GM23338 (cell line): ENCODE results near the gene KMT2C. TPM values are rescaled to one million over a fixed set of nuclear protein-coding genes. Genes with fewer than 3 reads are reported as not detected.

Experiments
- ATAC-seq: fragments of 200-7000 bp; cut with Tn5 transposase; 3 replicates; pipeline ENCODE4 v1.9.1; 2020
- DNase-seq: peaks from one replicate; pipeline ENCODE4 v3.0.0-alpha.2; 2015; ENCODE audit warnings: low spot score
- H2AFZ ChIP-seq: fragments of 200-600 bp; sonication (generic); 2 replicates; pipeline ENCODE4 v1.8.0; 2016; ENCODE audit warnings: antibody characterized with exemption, mild to moderate bottlenecking, moderate library complexity
- H3F3A ChIP-seq: fragments of 200-600 bp; sonication (generic); replicated peaks from 2 replicates; pipeline ENCODE4 v1.8.0; 2017; ENCODE audit warnings: antibody characterized with exemption, mixed run types, low read depth
- H3K27ac ChIP-seq: fragments of 200-600 bp; sonication (generic); 2 replicates; pipeline ENCODE4 v1.6.1; 2016; ENCODE audit warnings: low read depth
- H3K27me3 ChIP-seq: fragments of 200-600 bp; sonication (generic); 2 replicates; pipeline ENCODE4 v1.8.0; 2016; ENCODE audit warnings: mild to moderate bottlenecking, mixed run types, moderate library complexity; ENCODE audit not compliant: insufficient read depth
- H3K36me3 ChIP-seq: fragments of 200-600 bp; sonication (generic); 2 replicates; pipeline ENCODE4 v1.8.0; 2016; ENCODE audit warnings: mild to moderate bottlenecking; ENCODE audit not compliant: insufficient read depth
- H3K4me1 ChIP-seq: fragments of 200-600 bp; sonication (generic); 2 replicates; pipeline ENCODE4 v1.8.0; 2016; ENCODE audit warnings: mild to moderate bottlenecking, moderate library complexity; ENCODE audit not compliant: insufficient read depth
- H3K4me2 ChIP-seq: fragments of 200-600 bp; sonication (generic); 2 replicates; pipeline ENCODE4 v1.7.1; 2017; ENCODE audit warnings: mixed run types
- H3K4me3 ChIP-seq: fragments of 200-600 bp; sonication (generic); 2 replicates; pipeline ENCODE4 v1.6.1; 2016; ENCODE audit warnings: mixed run types
- H3K79me2 ChIP-seq: fragments of 200-600 bp; sonication (generic); replicated peaks from 2 replicates; pipeline ENCODE4 v1.8.0; 2017; ENCODE audit warnings: mild to moderate bottlenecking; ENCODE audit not compliant: insufficient read depth
- H3K9me2 ChIP-seq: fragments of 200-600 bp; sonication (generic); 2 replicates; pipeline ENCODE4 v1.8.0; 2017; ENCODE audit not compliant: insufficient read depth
- H4K20me1 ChIP-seq: fragments of 200-600 bp; sonication (generic); replicated peaks from 2 replicates; pipeline ENCODE4 v1.8.0; 2017; ENCODE audit warnings: mild to moderate bottlenecking; ENCODE audit not compliant: insufficient read depth
- H3K27ac Mint-ChIP-seq: 2 replicates; pipeline ENCODE4 v1.8.0; 2020; ENCODE audit warnings: inconsistent platforms, mild to moderate bottlenecking, moderate library complexity, mixed read lengths
- H3K27me3 Mint-ChIP-seq: 3 replicates; pipeline ENCODE4 v1.8.0; 2022; ENCODE audit warnings: low read depth, mild to moderate bottlenecking, moderate library complexity, mixed read lengths, inconsistent platforms; ENCODE audit not compliant: insufficient read depth, poor library complexity
- H3K36me3 Mint-ChIP-seq: 3 replicates; pipeline ENCODE4 v1.8.0; 2021; ENCODE audit warnings: low read depth, mild to moderate bottlenecking, inconsistent platforms, moderate library complexity, mixed read lengths
- H3K4me1 Mint-ChIP-seq: 3 replicates; pipeline ENCODE4 v1.8.0; 2020; ENCODE audit warnings: mild to moderate bottlenecking, inconsistent platforms, mixed read lengths
- H3K4me3 Mint-ChIP-seq: 3 replicates; pipeline ENCODE4 v1.8.0; 2021; ENCODE audit warnings: moderate library complexity, mild to moderate bottlenecking, inconsistent platforms, mixed read lengths
- H3K9me3 Mint-ChIP-seq: 3 replicates; pipeline ENCODE4 v1.8.0; 2020; ENCODE audit warnings: moderate library complexity, mild to moderate bottlenecking, inconsistent platforms, mixed read lengths
- CREB1 ChIP-seq: fragments of 250-450 bp; sonication (Bioruptor Pico); IDR thresholded peaks from 2 replicates; pipeline ENCODE4 v1.5.0; 2020; ENCODE audit warnings: low read depth, mild to moderate bottlenecking, moderate library complexity
- EZH2 ChIP-seq: fragments of 200-600 bp; sonication (generic); IDR thresholded peaks from one replicate; pipeline ENCODE4 v1.8.0; 2017; ENCODE audit warnings: antibody characterized with exemption, mild to moderate bottlenecking, low read depth; ENCODE audit not compliant: unreplicated experiment
- EZH2phosphoT487 ChIP-seq: fragments of 200-600 bp; sonication (generic); IDR thresholded peaks from one replicate; pipeline ENCODE4 v1.8.1; 2018; ENCODE audit warnings: antibody characterized with exemption; ENCODE audit not compliant: unreplicated experiment
- JUNB ChIP-seq: IDR thresholded peaks from one replicate; pipeline ENCODE4 v1.6.1; 2016; ENCODE audit warnings: antibody characterized with exemption; ENCODE audit not compliant: unreplicated experiment
- NANOG ChIP-seq: IDR thresholded peaks from 2 replicates; pipeline ENCODE4 v1.6.1; 2016; ENCODE audit warnings: antibody characterized with exemption, borderline replicate concordance
- POLR2AphosphoS5 ChIP-seq: IDR thresholded peaks from 2 replicates; pipeline ENCODE4 v1.6.1; 2016; ENCODE audit warnings: antibody characterized with exemption, low read depth
- STAT1 ChIP-seq: IDR thresholded peaks from one replicate; pipeline ENCODE4 v1.6.1; 2016; ENCODE audit warnings: antibody characterized with exemption; ENCODE audit not compliant: unreplicated experiment
- ZNF114 ChIP-seq: fragments of 250-450 bp; sonication (Bioruptor Pico); IDR thresholded peaks from 2 replicates; pipeline ENCODE4 v1.5.0; 2020; ENCODE audit warnings: mild to moderate bottlenecking, moderate library complexity
- ZNF331 ChIP-seq: fragments of 250-450 bp; sonication (Bioruptor Pico); IDR thresholded peaks from 2 replicates; pipeline ENCODE4 v1.5.0; 2020; ENCODE audit warnings: low read depth, mild to moderate bottlenecking, moderate library complexity
- polyA plus RNA-seq: library from polyadenylated mRNA; unstranded; fragments of >200 nt; fragmentation: Nextera tagmentation; extraction: Ambion mirVana; gene quantifications from 2 replicates; pipeline ENCODE4 v1.2.1, GENCODE V29; 2016
- total RNA-seq: library from RNA; depleted of rRNA; stranded (reverse); fragments of >200 nt; shearing (Covaris generic); gene quantifications from 2 replicates; pipeline ENCODE4 v1.2.3, GENCODE V29; 2014
- TF ChIP-seq, protein P1 (sequence below): IDR thresholded peaks from 2 replicates; pipeline ENCODE4 v1.6.1; 2016; ENCODE audit warnings: antibody characterized with exemption
- TF ChIP-seq, protein P2 (sequence below): IDR thresholded peaks from one replicate; pipeline ENCODE4 v1.6.1; 2018; ENCODE audit warnings: antibody characterized with exemption; ENCODE audit not compliant: unreplicated experiment
- TF ChIP-seq, protein P3 (sequence below): fragments of 250-450 bp; sonication (Bioruptor Pico); IDR thresholded peaks from 2 replicates; pipeline ENCODE4 v1.5.0; 2020; ENCODE audit warnings: mild to moderate bottlenecking, moderate library complexity
- TF ChIP-seq, protein P4 (sequence below), 2 experiments: fragments of 200-600 bp in 1 of 2; sonication (generic) in 1 of 2; conservative IDR thresholded peaks; 2 replicates each; pipeline versions ENCODE4 v1.5.1 to v1.6.1; 2016 to 2017; ENCODE audit warnings: antibody characterized with exemption in 2 of 2, low read depth in 2 of 2, mild to moderate bottlenecking in 2 of 2, moderate library complexity in 1 of 2

The KMT2C gene
- total and polyA plus RNA-seq, 2 experiments from 2014 or later, result 11.4 to 39.0 TPM

- ATAC-seq (no peak), DNase-seq (no peak)
- TF ChIP-seq, protein P1, sequence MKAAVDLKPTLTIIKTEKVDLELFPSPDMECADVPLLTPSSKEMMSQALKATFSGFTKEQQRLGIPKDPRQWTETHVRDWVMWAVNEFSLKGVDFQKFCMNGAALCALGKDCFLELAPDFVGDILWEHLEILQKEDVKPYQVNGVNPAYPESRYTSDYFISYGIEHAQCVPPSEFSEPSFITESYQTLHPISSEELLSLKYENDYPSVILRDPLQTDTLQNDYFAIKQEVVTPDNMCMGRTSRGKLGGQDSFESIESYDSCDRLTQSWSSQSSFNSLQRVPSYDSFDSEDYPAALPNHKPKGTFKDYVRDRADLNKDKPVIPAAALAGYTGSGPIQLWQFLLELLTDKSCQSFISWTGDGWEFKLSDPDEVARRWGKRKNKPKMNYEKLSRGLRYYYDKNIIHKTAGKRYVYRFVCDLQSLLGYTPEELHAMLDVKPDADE, result no peak
- TF ChIP-seq ZNF331 (no peak), NANOG (no peak), STAT1 (no peak), ZNF114 (CRISPR knock-in tag) (no peak), EZH2 (no peak), JUNB (no peak), EZH2phosphoT487 (no peak), POLR2AphosphoS5 (no peak), CREB1 (CRISPR knock-in tag) (no peak)
- TF ChIP-seq, protein P2, sequence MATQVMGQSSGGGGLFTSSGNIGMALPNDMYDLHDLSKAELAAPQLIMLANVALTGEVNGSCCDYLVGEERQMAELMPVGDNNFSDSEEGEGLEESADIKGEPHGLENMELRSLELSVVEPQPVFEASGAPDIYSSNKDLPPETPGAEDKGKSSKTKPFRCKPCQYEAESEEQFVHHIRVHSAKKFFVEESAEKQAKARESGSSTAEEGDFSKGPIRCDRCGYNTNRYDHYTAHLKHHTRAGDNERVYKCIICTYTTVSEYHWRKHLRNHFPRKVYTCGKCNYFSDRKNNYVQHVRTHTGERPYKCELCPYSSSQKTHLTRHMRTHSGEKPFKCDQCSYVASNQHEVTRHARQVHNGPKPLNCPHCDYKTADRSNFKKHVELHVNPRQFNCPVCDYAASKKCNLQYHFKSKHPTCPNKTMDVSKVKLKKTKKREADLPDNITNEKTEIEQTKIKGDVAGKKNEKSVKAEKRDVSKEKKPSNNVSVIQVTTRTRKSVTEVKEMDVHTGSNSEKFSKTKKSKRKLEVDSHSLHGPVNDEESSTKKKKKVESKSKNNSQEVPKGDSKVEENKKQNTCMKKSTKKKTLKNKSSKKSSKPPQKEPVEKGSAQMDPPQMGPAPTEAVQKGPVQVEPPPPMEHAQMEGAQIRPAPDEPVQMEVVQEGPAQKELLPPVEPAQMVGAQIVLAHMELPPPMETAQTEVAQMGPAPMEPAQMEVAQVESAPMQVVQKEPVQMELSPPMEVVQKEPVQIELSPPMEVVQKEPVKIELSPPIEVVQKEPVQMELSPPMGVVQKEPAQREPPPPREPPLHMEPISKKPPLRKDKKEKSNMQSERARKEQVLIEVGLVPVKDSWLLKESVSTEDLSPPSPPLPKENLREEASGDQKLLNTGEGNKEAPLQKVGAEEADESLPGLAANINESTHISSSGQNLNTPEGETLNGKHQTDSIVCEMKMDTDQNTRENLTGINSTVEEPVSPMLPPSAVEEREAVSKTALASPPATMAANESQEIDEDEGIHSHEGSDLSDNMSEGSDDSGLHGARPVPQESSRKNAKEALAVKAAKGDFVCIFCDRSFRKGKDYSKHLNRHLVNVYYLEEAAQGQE, result no peak
- TF ChIP-seq, protein P3, sequence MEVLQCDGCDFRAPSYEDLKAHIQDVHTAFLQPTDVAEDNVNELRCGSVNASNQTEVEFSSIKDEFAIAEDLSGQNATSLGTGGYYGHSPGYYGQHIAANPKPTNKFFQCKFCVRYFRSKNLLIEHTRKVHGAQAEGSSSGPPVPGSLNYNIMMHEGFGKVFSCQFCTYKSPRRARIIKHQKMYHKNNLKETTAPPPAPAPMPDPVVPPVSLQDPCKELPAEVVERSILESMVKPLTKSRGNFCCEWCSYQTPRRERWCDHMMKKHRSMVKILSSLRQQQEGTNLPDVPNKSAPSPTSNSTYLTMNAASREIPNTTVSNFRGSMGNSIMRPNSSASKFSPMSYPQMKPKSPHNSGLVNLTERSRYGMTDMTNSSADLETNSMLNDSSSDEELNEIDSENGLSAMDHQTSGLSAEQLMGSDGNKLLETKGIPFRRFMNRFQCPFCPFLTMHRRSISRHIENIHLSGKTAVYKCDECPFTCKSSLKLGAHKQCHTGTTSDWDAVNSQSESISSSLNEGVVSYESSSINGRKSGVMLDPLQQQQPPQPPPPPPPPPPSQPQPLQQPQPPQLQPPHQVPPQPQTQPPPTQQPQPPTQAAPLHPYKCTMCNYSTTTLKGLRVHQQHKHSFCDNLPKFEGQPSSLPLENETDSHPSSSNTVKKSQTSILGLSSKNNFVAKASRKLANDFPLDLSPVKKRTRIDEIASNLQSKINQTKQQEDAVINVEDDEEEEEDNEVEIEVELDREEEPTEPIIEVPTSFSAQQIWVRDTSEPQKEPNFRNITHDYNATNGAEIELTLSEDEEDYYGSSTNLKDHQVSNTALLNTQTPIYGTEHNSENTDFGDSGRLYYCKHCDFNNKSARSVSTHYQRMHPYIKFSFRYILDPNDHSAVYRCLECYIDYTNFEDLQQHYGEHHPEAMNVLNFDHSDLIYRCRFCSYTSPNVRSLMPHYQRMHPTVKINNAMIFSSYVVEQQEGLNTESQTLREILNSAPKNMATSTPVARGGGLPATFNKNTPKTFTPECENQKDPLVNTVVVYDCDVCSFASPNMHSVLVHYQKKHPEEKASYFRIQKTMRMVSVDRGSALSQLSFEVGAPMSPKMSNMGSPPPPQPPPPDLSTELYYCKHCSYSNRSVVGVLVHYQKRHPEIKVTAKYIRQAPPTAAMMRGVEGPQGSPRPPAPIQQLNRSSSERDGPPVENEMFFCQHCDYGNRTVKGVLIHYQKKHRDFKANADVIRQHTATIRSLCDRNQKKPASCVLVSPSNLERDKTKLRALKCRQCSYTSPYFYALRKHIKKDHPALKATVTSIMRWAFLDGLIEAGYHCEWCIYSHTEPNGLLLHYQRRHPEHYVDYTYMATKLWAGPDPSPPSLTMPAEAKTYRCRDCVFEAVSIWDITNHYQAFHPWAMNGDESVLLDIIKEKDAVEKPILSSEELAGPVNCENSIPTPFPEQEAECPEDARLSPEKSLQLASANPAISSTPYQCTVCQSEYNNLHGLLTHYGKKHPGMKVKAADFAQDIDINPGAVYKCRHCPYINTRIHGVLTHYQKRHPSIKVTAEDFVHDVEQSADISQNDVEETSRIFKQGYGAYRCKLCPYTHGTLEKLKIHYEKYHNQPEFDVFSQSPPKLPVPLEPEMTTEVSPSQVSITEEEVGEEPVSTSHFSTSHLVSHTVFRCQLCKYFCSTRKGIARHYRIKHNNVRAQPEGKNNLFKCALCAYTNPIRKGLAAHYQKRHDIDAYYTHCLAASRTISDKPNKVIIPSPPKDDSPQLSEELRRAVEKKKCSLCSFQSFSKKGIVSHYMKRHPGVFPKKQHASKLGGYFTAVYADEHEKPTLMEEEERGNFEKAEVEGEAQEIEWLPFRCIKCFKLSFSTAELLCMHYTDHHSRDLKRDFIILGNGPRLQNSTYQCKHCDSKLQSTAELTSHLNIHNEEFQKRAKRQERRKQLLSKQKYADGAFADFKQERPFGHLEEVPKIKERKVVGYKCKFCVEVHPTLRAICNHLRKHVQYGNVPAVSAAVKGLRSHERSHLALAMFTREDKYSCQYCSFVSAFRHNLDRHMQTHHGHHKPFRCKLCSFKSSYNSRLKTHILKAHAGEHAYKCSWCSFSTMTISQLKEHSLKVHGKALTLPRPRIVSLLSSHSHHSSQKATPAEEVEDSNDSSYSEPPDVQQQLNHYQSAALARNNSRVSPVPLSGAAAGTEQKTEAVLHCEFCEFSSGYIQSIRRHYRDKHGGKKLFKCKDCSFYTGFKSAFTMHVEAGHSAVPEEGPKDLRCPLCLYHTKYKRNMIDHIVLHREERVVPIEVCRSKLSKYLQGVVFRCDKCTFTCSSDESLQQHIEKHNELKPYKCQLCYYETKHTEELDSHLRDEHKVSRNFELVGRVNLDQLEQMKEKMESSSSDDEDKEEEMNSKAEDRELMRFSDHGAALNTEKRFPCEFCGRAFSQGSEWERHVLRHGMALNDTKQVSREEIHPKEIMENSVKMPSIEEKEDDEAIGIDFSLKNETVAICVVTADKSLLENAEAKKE (CRISPR knock-in tag), result no peak
- TF ChIP-seq, protein P4, sequence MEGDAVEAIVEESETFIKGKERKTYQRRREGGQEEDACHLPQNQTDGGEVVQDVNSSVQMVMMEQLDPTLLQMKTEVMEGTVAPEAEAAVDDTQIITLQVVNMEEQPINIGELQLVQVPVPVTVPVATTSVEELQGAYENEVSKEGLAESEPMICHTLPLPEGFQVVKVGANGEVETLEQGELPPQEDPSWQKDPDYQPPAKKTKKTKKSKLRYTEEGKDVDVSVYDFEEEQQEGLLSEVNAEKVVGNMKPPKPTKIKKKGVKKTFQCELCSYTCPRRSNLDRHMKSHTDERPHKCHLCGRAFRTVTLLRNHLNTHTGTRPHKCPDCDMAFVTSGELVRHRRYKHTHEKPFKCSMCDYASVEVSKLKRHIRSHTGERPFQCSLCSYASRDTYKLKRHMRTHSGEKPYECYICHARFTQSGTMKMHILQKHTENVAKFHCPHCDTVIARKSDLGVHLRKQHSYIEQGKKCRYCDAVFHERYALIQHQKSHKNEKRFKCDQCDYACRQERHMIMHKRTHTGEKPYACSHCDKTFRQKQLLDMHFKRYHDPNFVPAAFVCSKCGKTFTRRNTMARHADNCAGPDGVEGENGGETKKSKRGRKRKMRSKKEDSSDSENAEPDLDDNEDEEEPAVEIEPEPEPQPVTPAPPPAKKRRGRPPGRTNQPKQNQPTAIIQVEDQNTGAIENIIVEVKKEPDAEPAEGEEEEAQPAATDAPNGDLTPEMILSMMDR (conservative IDR thresholded peaks at IDR 0.05; ENCODE audit: low read depth in 2 of 2), result no peak
- Histone ChIP-seq H3F3A (no peaks in the 10 kb centered on the region), H3K9me2 (no peaks in the 10 kb centered on the region), H4K20me1 (no peaks in the 10 kb centered on the region), H3K4me2 (no peak overlapping the region), H3K4me3 (no peak overlapping the region), H3K36me3 (no peaks in the 10 kb centered on the region), H3K27me3 (no peaks in the 10 kb centered on the region), H3K27ac (no peak overlapping the region), H3K79me2 (0 out of 2 replicates have a peak, but pooled peaks cover 4% of the 10 kb centered on the region), H3K4me1 (no peaks in the 10 kb centered on the region), H2AFZ (no peak overlapping the region)
- Mint-ChIP-seq H3K27me3 (no peaks in the 10 kb centered on the region), H3K4me1 (no peaks in the 10 kb centered on the region), H3K36me3 (peaks cover 6% of the 10 kb centered on the region; the same call in 2 of the 3 replicates), H3K27ac (peak overlapping the region; percentile 88), H3K9me3 (no peaks in the 10 kb centered on the region), H3K4me3 (no peak overlapping the region)
Measured at GRCh38 chr7:152313831-152314604, 121.8 kb downstream of the KMT2C start.
